ENCODE measurements around the gene RAD51AP1.

GRCh38 chr12:4603421-4603820 is 64.7 kb downstream of the RAD51AP1 start:
- TF ChIP-seq CTCF (IDR thresholded peaks at IDR 0.05) (no peak), ZFX (IDR thresholded peaks at IDR 0.05; ENCODE audit: borderline replicate concordance) (no peak)
